ENCODE measurements around the gene SLX4IP.

SLX4IP gene

GRCh38 chr20:10551732-10552724, 116.9 kb downstream of the SLX4IP start:
- peak overlapping the region; percentile 62 for H3K27ac ChIP-seq (ENCODE audit: low read depth, low read length)
- no peaks in the 10 kb centered on the region for H3K9me3 ChIP-seq (ENCODE audit: control insufficient read depth, insufficient read depth, low read length)
- H3K27me3 ChIP-seq (ENCODE audit: control insufficient read depth, insufficient read depth, low read length): no peaks in the 10 kb centered on the region
- H3K4me1 ChIP-seq (ENCODE audit: control insufficient read depth, insufficient read depth, low read length): peaks cover 41% of the 10 kb centered on the region
- H3K9ac ChIP-seq (ENCODE audit: low read depth, low read length): no peak overlapping the region
- no peaks in the 10 kb centered on the region for H3K36me3 ChIP-seq (ENCODE audit: control insufficient read depth, insufficient read depth, low read length)
- peak overlapping the region; percentile 23; the same call in 1 of the 2 replicates for H3K4me3 ChIP-seq (ENCODE audit: low read depth, low read length)

DNA sequence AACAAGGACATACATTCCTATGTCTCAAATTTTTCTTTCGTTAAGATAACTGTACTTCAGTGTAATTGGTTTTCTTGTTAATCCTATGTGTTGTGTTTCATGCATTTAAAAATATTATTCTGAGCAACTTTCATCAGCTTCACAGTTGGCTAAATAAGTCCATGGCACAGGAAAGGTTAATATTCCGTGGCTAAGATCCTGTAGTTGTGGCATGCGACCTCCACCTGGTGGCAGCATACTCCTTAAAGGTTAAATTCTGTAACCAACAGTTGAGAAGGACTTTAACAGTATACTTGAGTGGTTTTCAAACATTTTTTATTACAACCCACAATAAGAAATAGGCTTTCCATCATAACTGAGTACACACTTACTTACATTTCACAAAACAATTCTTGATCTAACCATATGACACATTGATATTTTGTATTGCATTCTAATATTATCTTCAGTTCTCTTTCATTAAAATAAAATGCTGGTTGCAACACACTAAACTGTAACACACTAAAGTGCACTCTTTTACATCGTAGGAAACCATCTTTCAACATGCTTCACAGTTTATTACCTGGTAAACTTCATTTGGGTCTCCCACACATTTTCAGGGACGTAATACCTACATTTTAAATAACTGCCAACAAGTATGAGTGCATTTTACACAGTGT, 118.3 kb downstream of the SLX4IP start:
- Histone ChIP-seq H3K4me1 (ENCODE audit: control insufficient read depth, insufficient read depth, low read length) (peaks cover 55% of the 10 kb centered on the region), H3K27me3 (ENCODE audit: control insufficient read depth, insufficient read depth, low read length) (no peaks in the 10 kb centered on the region), H3K9me3 (ENCODE audit: control insufficient read depth, insufficient read depth, low read length) (no peaks in the 10 kb centered on the region), H3K27ac (ENCODE audit: low read depth, low read length) (peak overlapping the region; percentile 62), H3K36me3 (ENCODE audit: control insufficient read depth, insufficient read depth, low read length) (no peaks in the 10 kb centered on the region), H3K9ac (ENCODE audit: low read depth, low read length) (no peak overlapping the region), H3K4me3 (ENCODE audit: low read depth, low read length) (no peak overlapping the region)

GRCh38 chr20:10554285-10554684, 119.2 kb downstream of the SLX4IP start:
- Histone ChIP-seq H3K27me3 (ENCODE audit: control insufficient read depth, insufficient read depth, low read length) (no peaks in the 10 kb centered on the region), H3K4me1 (ENCODE audit: control insufficient read depth, insufficient read depth, low read length) (peaks cover 59% of the 10 kb centered on the region), H3K27ac (ENCODE audit: low read depth, low read length) (no peak overlapping the region), H3K9me3 (ENCODE audit: control insufficient read depth, insufficient read depth, low read length) (no peaks in the 10 kb centered on the region), H3K36me3 (ENCODE audit: control insufficient read depth, insufficient read depth, low read length) (no peaks in the 10 kb centered on the region), H3K4me3 (ENCODE audit: low read depth, low read length) (no peak overlapping the region), H3K9ac (ENCODE audit: low read depth, low read length) (no peak overlapping the region)

DNA sequence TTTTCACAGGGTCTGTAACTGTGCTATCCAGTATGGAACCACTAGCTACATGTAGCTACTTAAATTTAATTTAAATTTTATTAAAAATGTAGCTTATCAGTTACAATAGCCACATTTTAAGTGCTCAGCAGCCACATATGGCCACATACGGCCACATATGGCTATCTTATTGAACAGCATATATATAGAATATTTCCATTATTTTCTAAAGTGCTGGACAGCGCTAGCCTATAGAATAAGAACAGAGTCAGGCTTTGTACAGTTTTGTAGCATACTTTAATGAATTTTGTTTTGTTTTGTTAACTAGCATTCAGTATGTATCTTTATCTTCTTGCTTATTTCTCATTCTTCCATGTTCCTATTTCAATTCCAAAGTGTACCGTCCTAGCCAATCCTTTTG, 120.3 kb downstream of the SLX4IP start:
- no peaks in the 10 kb centered on the region for H3K27me3 ChIP-seq (ENCODE audit: control insufficient read depth, insufficient read depth, low read length)
- no peak overlapping the region for H3K27ac ChIP-seq (ENCODE audit: low read depth, low read length)
- no peak overlapping the region for H3K4me3 ChIP-seq (ENCODE audit: low read depth, low read length)
- H3K9ac ChIP-seq (ENCODE audit: low read depth, low read length): no peak overlapping the region
- H3K36me3 ChIP-seq (ENCODE audit: control insufficient read depth, insufficient read depth, low read length): no peaks in the 10 kb centered on the region
- H3K4me1 ChIP-seq (ENCODE audit: control insufficient read depth, insufficient read depth, low read length): peaks cover 58% of the 10 kb centered on the region
- no peaks in the 10 kb centered on the region for H3K9me3 ChIP-seq (ENCODE audit: control insufficient read depth, insufficient read depth, low read length)

DNA sequence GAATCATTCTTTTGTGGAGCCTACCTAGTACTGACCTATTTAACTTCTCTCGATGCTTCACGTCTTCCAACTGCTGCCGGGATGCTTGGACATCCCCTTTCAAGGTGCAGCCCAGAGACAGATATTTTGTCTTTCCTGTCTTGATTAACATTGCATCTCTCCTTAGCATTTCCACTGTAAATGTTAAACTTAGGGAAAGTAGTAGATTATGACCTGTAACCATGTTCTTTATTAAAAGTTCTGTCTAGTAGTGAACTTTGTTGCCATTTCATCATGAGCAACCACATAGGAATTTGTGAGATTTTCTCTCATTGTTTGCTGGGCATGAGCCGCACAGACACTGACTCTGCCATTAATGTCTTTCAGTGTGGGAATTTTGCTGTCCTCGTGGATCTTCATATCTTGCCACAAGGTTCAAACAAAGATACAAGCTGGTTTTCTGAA, 120.8 kb downstream of the SLX4IP start:
- Histone ChIP-seq H3K4me3 (ENCODE audit: low read depth, low read length) (no peak overlapping the region), H3K9ac (ENCODE audit: low read depth, low read length) (no peak overlapping the region), H3K27me3 (ENCODE audit: control insufficient read depth, insufficient read depth, low read length) (no peaks in the 10 kb centered on the region), H3K27ac (ENCODE audit: low read depth, low read length) (no peak overlapping the region), H3K4me1 (ENCODE audit: control insufficient read depth, insufficient read depth, low read length) (peaks cover 54% of the 10 kb centered on the region), H3K36me3 (ENCODE audit: control insufficient read depth, insufficient read depth, low read length) (no peaks in the 10 kb centered on the region), H3K9me3 (ENCODE audit: control insufficient read depth, insufficient read depth, low read length) (no peaks in the 10 kb centered on the region)

DNA sequence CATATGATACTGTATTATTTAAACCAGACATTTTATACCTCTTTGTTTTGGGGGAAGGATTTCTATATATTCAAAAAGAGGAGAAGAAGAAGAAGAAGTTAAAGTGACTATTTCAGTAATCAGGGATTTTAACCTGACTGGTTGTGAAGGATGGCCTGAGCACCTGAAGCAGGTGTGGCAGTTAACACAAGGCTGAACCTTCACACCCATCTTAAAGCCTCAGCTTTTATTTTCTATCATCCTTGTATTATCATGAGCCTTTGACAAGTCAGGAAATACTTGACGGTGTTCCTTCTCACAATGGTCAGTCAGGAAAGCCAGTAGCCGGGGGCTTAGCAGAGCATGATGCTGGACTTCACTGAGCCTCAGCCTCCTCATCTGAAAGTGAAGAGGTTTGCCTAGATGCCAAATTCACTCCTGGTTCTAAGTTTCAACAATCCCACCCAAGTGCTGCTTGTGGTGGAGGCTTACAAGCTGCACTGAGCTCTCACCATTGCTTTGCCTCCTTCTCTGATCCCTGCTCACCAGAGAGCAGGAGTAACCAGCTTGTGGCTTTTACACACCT, 121.5 kb downstream of the SLX4IP start:
- Histone ChIP-seq H3K27ac (ENCODE audit: low read depth, low read length) (no peak overlapping the region), H3K36me3 (ENCODE audit: control insufficient read depth, insufficient read depth, low read length) (no peaks in the 10 kb centered on the region), H3K27me3 (ENCODE audit: control insufficient read depth, insufficient read depth, low read length) (no peaks in the 10 kb centered on the region), H3K4me3 (ENCODE audit: low read depth, low read length) (no peak overlapping the region), H3K9ac (ENCODE audit: low read depth, low read length) (no peak overlapping the region), H3K4me1 (ENCODE audit: control insufficient read depth, insufficient read depth, low read length) (peaks cover 47% of the 10 kb centered on the region), H3K9me3 (ENCODE audit: control insufficient read depth, insufficient read depth, low read length) (no peaks in the 10 kb centered on the region)

- Histone ChIP-seq H3K27ac (ENCODE audit: low read depth, low read length) (no peak overlapping the region), H3K9ac (ENCODE audit: low read depth, low read length) (no peak overlapping the region), H3K4me1 (ENCODE audit: control insufficient read depth, insufficient read depth, low read length) (peaks cover 36% of the 10 kb centered on the region), H3K36me3 (ENCODE audit: control insufficient read depth, insufficient read depth, low read length) (no peaks in the 10 kb centered on the region), H3K9me3 (ENCODE audit: control insufficient read depth, insufficient read depth, low read length) (no peaks in the 10 kb centered on the region), H3K4me3 (ENCODE audit: low read depth, low read length) (no peak overlapping the region), H3K27me3 (ENCODE audit: control insufficient read depth, insufficient read depth, low read length) (no peaks in the 10 kb centered on the region)
Measured at GRCh38 chr20:10557685-10558084, 122.6 kb downstream of the SLX4IP start.

DNA sequence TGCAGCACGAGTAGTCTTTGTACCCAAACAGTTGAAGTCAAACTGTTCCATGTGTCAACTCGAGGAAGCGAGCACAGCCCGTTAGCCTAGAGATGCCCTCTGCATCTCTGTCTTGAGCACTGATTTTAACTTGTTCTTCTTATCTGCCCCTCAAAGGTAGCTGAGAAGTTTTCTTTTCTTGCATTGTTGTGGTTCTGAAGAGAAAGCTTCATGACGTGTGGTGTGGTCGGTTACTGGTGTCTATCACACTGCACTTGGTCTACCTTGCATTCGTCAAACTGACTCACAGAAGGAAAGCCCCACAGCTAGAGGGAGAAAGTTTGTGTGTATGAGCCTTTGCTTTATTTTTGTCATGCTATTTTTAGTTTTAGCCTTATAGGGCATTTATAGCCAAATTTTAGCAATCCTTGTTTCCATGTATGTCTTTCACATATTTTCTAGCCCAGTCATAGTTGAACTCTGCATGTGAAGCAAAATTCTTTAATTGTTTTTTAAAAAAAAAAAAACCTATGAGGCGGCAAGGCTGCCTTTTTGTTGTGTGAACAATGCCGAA, 123.6 kb downstream of the SLX4IP start:
- Histone ChIP-seq H3K36me3 (ENCODE audit: control insufficient read depth, insufficient read depth, low read length) (no peaks in the 10 kb centered on the region), H3K27ac (ENCODE audit: low read depth, low read length) (peak overlapping the region; percentile 34), H3K27me3 (ENCODE audit: control insufficient read depth, insufficient read depth, low read length) (no peaks in the 10 kb centered on the region), H3K4me1 (ENCODE audit: control insufficient read depth, insufficient read depth, low read length) (peaks cover 27% of the 10 kb centered on the region), H3K9ac (ENCODE audit: low read depth, low read length) (no peak overlapping the region), H3K9me3 (ENCODE audit: control insufficient read depth, insufficient read depth, low read length) (no peaks in the 10 kb centered on the region), H3K4me3 (ENCODE audit: low read depth, low read length) (no peak overlapping the region)

DNA sequence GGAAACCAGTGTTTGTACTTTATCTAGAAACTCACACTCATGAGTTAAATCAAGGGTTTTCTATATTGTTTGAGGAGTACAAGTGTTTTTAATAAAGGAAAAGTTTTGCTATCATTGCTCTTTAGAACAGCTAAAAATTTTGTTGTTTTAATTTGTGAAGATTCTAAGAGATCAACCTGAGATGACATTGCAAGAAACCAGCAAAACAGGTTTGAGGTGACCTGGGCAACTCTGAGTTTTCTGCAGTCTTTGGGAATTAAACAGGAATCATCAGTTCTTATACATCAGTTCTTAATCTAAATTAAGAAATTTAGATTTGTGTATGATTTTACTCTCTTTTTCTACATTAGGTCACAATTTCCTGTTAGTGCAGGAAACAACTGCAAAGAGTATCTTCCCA, 124.2 kb downstream of the SLX4IP start:
- no peaks in the 10 kb centered on the region for H3K27me3 ChIP-seq (ENCODE audit: control insufficient read depth, insufficient read depth, low read length)
- H3K4me1 ChIP-seq (ENCODE audit: control insufficient read depth, insufficient read depth, low read length): peaks cover 27% of the 10 kb centered on the region
- H3K4me3 ChIP-seq (ENCODE audit: low read depth, low read length): no peak overlapping the region
- H3K9me3 ChIP-seq (ENCODE audit: control insufficient read depth, insufficient read depth, low read length): no peaks in the 10 kb centered on the region
- no peaks in the 10 kb centered on the region for H3K36me3 ChIP-seq (ENCODE audit: control insufficient read depth, insufficient read depth, low read length)
- 0 out of 2 replicates have a peak overlapping the region, but pooled peaks have one; percentile 4 for H3K9ac ChIP-seq (ENCODE audit: low read depth, low read length)
- peak overlapping the region; percentile 23 for H3K27ac ChIP-seq (ENCODE audit: low read depth, low read length)

GRCh38 chr20:10560686-10561085, 125.6 kb downstream of the SLX4IP start:
- no peak overlapping the region for H3K4me3 ChIP-seq (ENCODE audit: low read depth, low read length)
- H3K4me1 ChIP-seq (ENCODE audit: control insufficient read depth, insufficient read depth, low read length): peaks cover 27% of the 10 kb centered on the region
- H3K27me3 ChIP-seq (ENCODE audit: control insufficient read depth, insufficient read depth, low read length): no peaks in the 10 kb centered on the region
- H3K9ac ChIP-seq (ENCODE audit: low read depth, low read length): no peak overlapping the region
- no peaks in the 10 kb centered on the region for H3K9me3 ChIP-seq (ENCODE audit: control insufficient read depth, insufficient read depth, low read length)
- H3K36me3 ChIP-seq (ENCODE audit: control insufficient read depth, insufficient read depth, low read length): no peaks in the 10 kb centered on the region
- no peak overlapping the region for H3K27ac ChIP-seq (ENCODE audit: low read depth, low read length)
